Cardiac fibroblast (primary cell): ENCODE measurements around the gene KCTD17.

Experiments
- DNase-seq, 2 donors: peaks; one replicate each; pipeline versions ENCODE4 v3.0.0 to v3.0.0-alpha.2; 2010; ENCODE audit warnings: low read depth in 2 of 2
- H3K4me3 ChIP-seq, 2 donors: replicated peaks in 1 of 2; 1 replicate in 1 of 2; 2 replicates in 1 of 2; pipeline ENCODE4 v1.5.1; 2011; ENCODE audit warnings: low read depth in 2 of 2, low read length in 2 of 2, mild to moderate bottlenecking in 2 of 2, moderate library complexity in 1 of 2
- CTCF ChIP-seq: IDR thresholded peaks from one replicate; pipeline ENCODE4 v1.5.1; 2011; ENCODE audit warnings: low read depth, mild to moderate bottlenecking, low read length, inconsistent platforms

Gene KCTD17

DNA sequence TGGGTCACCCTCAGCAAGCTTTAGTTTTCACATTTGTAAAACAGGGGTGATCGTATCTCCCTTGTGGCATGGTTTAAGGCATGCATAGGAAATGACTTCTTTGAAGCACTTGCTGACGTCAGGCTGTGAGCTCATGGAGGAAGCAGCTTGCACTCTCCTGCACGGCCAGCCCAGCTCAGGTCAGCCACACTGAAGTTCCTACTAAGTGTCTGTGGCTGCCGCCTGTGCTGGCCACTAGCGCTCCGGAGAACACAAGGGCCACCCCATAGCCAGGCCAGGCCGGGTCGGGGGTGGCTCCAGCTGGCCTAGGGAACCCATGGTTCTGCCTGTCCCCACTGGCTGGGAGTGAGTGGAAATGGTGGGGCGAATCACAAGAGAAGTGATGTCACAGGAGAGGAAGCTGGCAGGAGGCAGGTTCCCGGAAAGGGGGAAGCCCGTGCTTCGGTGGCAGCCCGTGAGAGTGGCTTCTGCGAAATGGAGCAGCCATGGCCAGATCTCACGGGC is 28.2 kb downstream of the KCTD17 start:
- TF ChIP-seq CTCF = no peak
- no peak overlapping the region for H3K4me3 ChIP-seq
- peak; percentile 56 to 70 for DNase-seq

- no peak for DNase-seq
- H3K4me3 ChIP-seq = no peak overlapping the region
- no peak for TF ChIP-seq CTCF
These were observed 28.9 kb downstream of the KCTD17 start for GRCh38 chr22:37080438-37080837.

GRCh38 chr22:37080838-37081237 is 29.3 kb downstream of the KCTD17 start:
- no peak overlapping the region for H3K4me3 ChIP-seq
- no peak for DNase-seq
- no peak for TF ChIP-seq CTCF

GRCh38 chr22:37082251-37082873 is 30.8 kb downstream of the KCTD17 start:
- no peak for DNase-seq
- H3K4me3 ChIP-seq = no peak overlapping the region
- no peak for TF ChIP-seq CTCF

GRCh38 chr22:37083914-37084313 is 32.4 kb downstream of the KCTD17 start:
- no peak for TF ChIP-seq CTCF
- DNase-seq = no peak
- H3K4me3 ChIP-seq = no peak overlapping the region

DNA sequence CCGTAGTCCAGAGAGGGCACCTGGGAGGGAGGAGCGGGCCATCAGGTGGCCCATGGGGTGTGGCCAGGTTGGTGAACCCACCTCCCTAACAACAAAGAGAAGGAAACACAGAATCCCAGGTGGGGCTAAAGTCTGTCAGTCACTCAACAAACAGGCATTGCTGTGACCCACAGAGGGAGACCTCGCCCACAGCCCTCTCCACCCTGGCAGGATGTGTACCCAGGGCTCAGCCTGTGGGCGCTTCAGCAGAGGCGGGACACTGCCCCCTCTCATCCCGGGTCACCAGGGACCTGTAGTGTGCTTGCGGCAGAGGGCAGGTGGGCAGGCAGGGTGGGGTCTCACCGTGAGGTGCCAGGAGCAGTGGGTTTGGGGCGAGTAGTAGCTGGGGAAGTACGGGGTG is 32.8 kb downstream of the KCTD17 start:
- no peak for DNase-seq
- H3K4me3 ChIP-seq = no peak overlapping the region
- no peak for TF ChIP-seq CTCF

DNA sequence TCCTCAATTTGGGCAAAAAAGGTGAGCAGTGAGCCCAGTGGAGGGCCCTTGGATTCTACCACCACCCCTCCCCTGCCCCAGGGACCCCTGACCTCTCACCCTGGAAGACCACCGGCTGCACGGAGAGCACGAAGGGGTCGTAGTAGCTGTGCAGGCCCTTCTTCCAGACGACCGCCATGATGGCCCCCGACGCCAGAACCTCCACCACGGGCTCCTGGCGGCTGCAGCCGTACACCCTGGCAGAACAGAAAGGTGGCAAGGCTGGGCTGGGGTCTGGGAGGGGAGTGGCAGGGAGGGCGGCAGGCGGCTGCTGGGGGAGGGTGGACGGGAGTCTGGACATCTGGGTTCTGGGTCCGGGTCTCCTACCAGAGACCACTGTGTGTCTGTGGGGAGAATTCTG is 34.6 kb downstream of the KCTD17 start:
- TF ChIP-seq CTCF = no peak
- H3K4me3 ChIP-seq = no peak overlapping the region
- DNase-seq = no peak
